SK-N-SH (cell line): ENCODE data around the gene GOLGA3. TPM values are rescaled to one million over a fixed set of nuclear protein-coding genes. Genes with fewer than 3 reads are reported as not detected.

Source experiments
- CTCF ChIA-PET: fragments of 300-600, 350-600 bp; formaldehyde crosslinking; extraction: SDS; loops from one replicate; lab custom pipeline; 2021; lab: Yijun Ruan, JAX
- POLR2A ChIA-PET: fragments of 350-600 bp; sonication (Branson Sonifier 250); formaldehyde crosslinking; extraction: SDS; loops from one replicate; lab custom pipeline; 2020; ENCODE audit warnings: antibody characterized with exemption, inconsistent platforms; lab: Yijun Ruan, JAX
- DNase-seq: peaks from one replicate; pipeline ENCODE4 v3.0.0; 2012
- H2AFZ ChIP-seq: fragments of 200-600 bp; sonication (generic); 2 replicates; pipeline ENCODE4 v1.8.1; 2016; ENCODE audit warnings: antibody characterized with exemption, mild to moderate bottlenecking, low read depth
- H3F3A ChIP-seq: fragments of 200-600 bp; sonication (generic); replicated peaks from 2 replicates; pipeline ENCODE3; 2016; ENCODE audit warnings: antibody characterized with exemption, mild to moderate bottlenecking; ENCODE audit not compliant: insufficient read depth
- H3K27ac ChIP-seq, 2 experiments: fragments of 200-500 bp in 1 of 2; fragments of 200-600 bp in 1 of 2; sonication (Bioruptor generic) in 1 of 2; sonication (generic), shearing (Covaris generic) in 1 of 2; 2 replicates each; pipeline versions ENCODE4 v1.5.1 to v1.6.1; 2014 to 2016; ENCODE audit warnings: low read depth in 2 of 2, inconsistent platforms in 1 of 2, low read length in 1 of 2, mild to moderate bottlenecking in 1 of 2, mixed read lengths in 1 of 2
- H3K27me3 ChIP-seq: fragments of 200-600 bp; sonication (generic), shearing (Covaris generic); 2 replicates; pipeline ENCODE4 v1.6.1; 2016; ENCODE audit warnings: mixed run types; ENCODE audit not compliant: insufficient read depth
- H3K36me3 ChIP-seq, 2 experiments: fragments of 200-500 bp in 1 of 2; fragments of 200-600 bp in 1 of 2; sonication (Bioruptor generic) in 1 of 2; sonication (generic) in 1 of 2; replicated peaks in 1 of 2; 2 replicates each; pipeline versions ENCODE3 to v1.5.1; 2014 to 2016; ENCODE audit warnings: low read length in 1 of 2, mild to moderate bottlenecking in 1 of 2; ENCODE audit not compliant: insufficient read depth in 2 of 2, control insufficient read depth in 1 of 2
- H3K4me1 ChIP-seq, 2 experiments: fragments of 200-500 bp in 1 of 2; fragments of 200-600 bp in 1 of 2; sonication (Bioruptor generic) in 1 of 2; sonication (generic), shearing (Covaris generic) in 1 of 2; 2 replicates each; pipeline versions ENCODE4 v1.5.1 to v1.6.1; 2014 to 2016; ENCODE audit warnings: low read depth in 1 of 2, low read length in 1 of 2, mixed run types in 1 of 2; ENCODE audit not compliant: insufficient read depth in 2 of 2, control insufficient read depth in 1 of 2
- H3K4me2 ChIP-seq: fragments of 200-600 bp; sonication (generic), shearing (Covaris generic); 2 replicates; pipeline ENCODE4 v1.6.1; 2017; ENCODE audit warnings: mixed run types
- H3K4me3 ChIP-seq, 2 experiments: fragments of 200-500 bp in 1 of 2; fragments of 200-600 bp in 1 of 2; sonication (Bioruptor generic) in 1 of 2; sonication (generic), shearing (Covaris generic) in 1 of 2; 2 replicates each; pipeline versions ENCODE4 v1.5.1 to v1.8.1; 2014 to 2016; ENCODE audit warnings: low read depth in 2 of 2, inconsistent platforms in 1 of 2, low read length in 1 of 2, mild to moderate bottlenecking in 1 of 2, mixed read lengths in 1 of 2, moderate library complexity in 1 of 2
- H3K79me2 ChIP-seq: fragments of 200-600 bp; sonication (generic); 2 replicates; pipeline ENCODE4 v1.8.1; 2017; ENCODE audit warnings: mild to moderate bottlenecking; ENCODE audit not compliant: insufficient read depth
- H3K9ac ChIP-seq: fragments of 200-600 bp; sonication (generic); 2 replicates; pipeline ENCODE4 v1.6.1; 2017; ENCODE audit warnings: mixed run types
- H3K9me2 ChIP-seq: fragments of 200-600 bp; sonication (generic); 2 replicates; pipeline ENCODE4 v1.6.1; 2017; ENCODE audit warnings: mixed run types
- H3K9me3 ChIP-seq: fragments of 200-600 bp; sonication (generic); 2 replicates; pipeline ENCODE4 v1.6.1; 2017; ENCODE audit warnings: mixed run types, mild to moderate bottlenecking, moderate library complexity
- H4K20me1 ChIP-seq: fragments of 200-600 bp; sonication (generic); 2 replicates; pipeline ENCODE4 v1.6.1; 2017; ENCODE audit warnings: mild to moderate bottlenecking, mixed run types; ENCODE audit not compliant: insufficient read depth
- ELF1 ChIP-seq: IDR thresholded peaks from 2 replicates; pipeline ENCODE4 v1.4.0; 2012
- EZH2phosphoT487 ChIP-seq: fragments of 200-600 bp; sonication (generic); IDR thresholded peaks from 2 replicates; pipeline ENCODE4 v1.6.1; 2017; ENCODE audit warnings: low read depth, mixed run types, mild to moderate bottlenecking, antibody characterized with exemption, moderate library complexity, borderline replicate concordance
- FOSL2 ChIP-seq: IDR thresholded peaks from 2 replicates; pipeline ENCODE4 v1.4.0; 2012; ENCODE audit warnings: low read depth, mild to moderate bottlenecking, moderate library complexity, borderline replicate concordance
- FOXJ3 ChIP-seq: sonication (generic); formaldehyde crosslinking; IDR thresholded peaks from 2 replicates; pipeline ENCODE4 v1.5.1; 2020; ENCODE audit warnings: mild to moderate bottlenecking, missing genetic modification reagents
- FOXM1 ChIP-seq: IDR thresholded peaks from 2 replicates; pipeline ENCODE4 v1.4.0; 2012; ENCODE audit warnings: low read depth, mild to moderate bottlenecking
- GABPA ChIP-seq: IDR thresholded peaks from 2 replicates; pipeline ENCODE4 v1.4.0; 2012; ENCODE audit warnings: low read depth, mild to moderate bottlenecking
- JUND ChIP-seq: IDR thresholded peaks from 2 replicates; pipeline ENCODE4 v1.4.0; 2012
- MAX ChIP-seq: IDR thresholded peaks from 2 replicates; pipeline ENCODE4 v1.4.0; 2012; ENCODE audit warnings: low read depth
- MEF2A ChIP-seq: IDR thresholded peaks from 2 replicates; pipeline ENCODE4 v1.4.0; 2012; ENCODE audit warnings: low read depth, borderline replicate concordance
- NFIC ChIP-seq: IDR thresholded peaks from 2 replicates; pipeline ENCODE4 v1.4.0; 2012; ENCODE audit warnings: borderline replicate concordance
- PBX3 ChIP-seq: IDR thresholded peaks from 2 replicates; pipeline ENCODE4; 2012
- POLR2AphosphoS5 ChIP-seq: IDR thresholded peaks from 2 replicates; pipeline ENCODE4 v1.6.1; 2012; ENCODE audit warnings: low read depth, low read length
- RCOR1 ChIP-seq: fragments of 150-350 bp; IDR thresholded peaks from 2 replicates; pipeline ENCODE4 v1.6.1; 2017; ENCODE audit warnings: antibody characterized with exemption, low read length
- REST ChIP-seq: IDR thresholded peaks from 2 replicates; pipeline ENCODE4 v1.6.1; 2012; ENCODE audit warnings: mild to moderate bottlenecking, low read depth, low read length, moderate library complexity
- RFX5 ChIP-seq: IDR thresholded peaks from 2 replicates; pipeline ENCODE4 v1.6.1; 2012; ENCODE audit warnings: mild to moderate bottlenecking, improper control_type of control experiment, low read length
- SIN3A ChIP-seq: IDR thresholded peaks from 2 replicates; pipeline ENCODE4 v1.6.1; 2012; ENCODE audit warnings: low read depth, mild to moderate bottlenecking, low read length, moderate library complexity, borderline replicate concordance
- SMC3 ChIP-seq: IDR thresholded peaks from 2 replicates; pipeline ENCODE4 v1.6.1; 2012; ENCODE audit warnings: low read depth, low read length, improper control_type of control experiment
- TEAD4 ChIP-seq: IDR thresholded peaks from 2 replicates; pipeline ENCODE4 v1.4.0; 2012; ENCODE audit warnings: mild to moderate bottlenecking, borderline replicate concordance; ENCODE audit not compliant: insufficient read depth
- USF1 ChIP-seq: IDR thresholded peaks from 2 replicates; pipeline ENCODE4 v1.4.0; 2012; ENCODE audit warnings: low read depth, borderline replicate concordance
- ZBTB33 ChIP-seq: IDR thresholded peaks from 2 replicates; pipeline ENCODE4 v1.4.0; 2012; ENCODE audit warnings: low read depth, borderline replicate concordance
- WGBS: methylation state at CpG from one replicate; pipeline ENCODE4 v1.1.6; 2017; ENCODE audit warnings: low lambda C conversion rate; 5-methylcytosine and 5-hydroxymethylcytosine counted together
- polyA plus RNA-seq, 3 experiments: library from polyadenylated mRNA; depleted of rRNA; stranded (reverse); fragments of >200 nt; gene quantifications; 2 replicates each; pipeline ENCODE4 v1.2.3, GENCODE V29; 2012

The GOLGA3 gene
- polyA plus RNA-seq, 1 of the 3 experiments (the other 2 are of a cell fraction), result 16.9 TPM

GRCh38 chr12:132833341-132833740 lies 4.7 kb upstream of the GOLGA3 start:
- H3K4me1 ChIP-seq, result peaks cover 0 to 3% of the 10 kb centered on the region in 2 experiments; a peak in 1 of 4 replicates
- no peak overlapping the region for H3K9ac ChIP-seq
- peaks cover 2% of the 10 kb centered on the region for H3K79me2 ChIP-seq
- no peak overlapping the region for H3K4me3 ChIP-seq
- H3K4me2 ChIP-seq, result no peak overlapping the region
- no peak overlapping the region for H3K27ac ChIP-seq
- H4K20me1 ChIP-seq, result no peaks in the 10 kb centered on the region
- H2AFZ ChIP-seq, result no peak overlapping the region
- TF ChIP-seq MAX (no peak), ZBTB33 (no peak), POLR2AphosphoS5 (no peak), GABPA (no peak), PBX3 (no peak), RCOR1 (no peak), NFIC (no peak), USF1 (no peak), JUND (no peak), FOXM1 (no peak), EZH2phosphoT487 (no peak), FOSL2 (no peak), TEAD4 (no peak), FOXJ3 (no peak), RFX5 (no peak), SIN3A (no peak), MEF2A (no peak), SMC3 (no peak), ELF1 (no peak), REST (no peak)
- H3F3A ChIP-seq, result peaks cover 4% of the 10 kb centered on the region
- H3K36me3 ChIP-seq, result peaks cover 5 to 17% of the 10 kb centered on the region in 2 experiments
- WGBS, result 92% methylated on average over 8 of the region's 8 CpGs
- ChIA-PET CTCF (interaction anchor here (1.3 kb wide), 1 partner anchor 65 kb away, joined by 4 read pairs; no protein-coding TSS in a partner anchor), POLR2A (no interaction called here)
- H3K9me2 ChIP-seq, result no peaks in the 10 kb centered on the region
- DNase-seq, result no peak
- no peaks in the 10 kb centered on the region for H3K9me3 ChIP-seq
- H3K27me3 ChIP-seq, result no peaks in the 10 kb centered on the region
